ENCODE data around the gene NVL.

NVL gene

GRCh38 chr1:224180783-224181452 is 149.1 kb downstream of the NVL start:
- Histone ChIP-seq H3K9ac (ENCODE audit: low read length) (no peak overlapping the region), H3K4me1 (ENCODE audit: insufficient read depth, low read length, severe bottlenecking) (peaks cover 28% of the 10 kb centered on the region), H3K9me2 (ENCODE audit: low read depth, low read length) (no peaks in the 10 kb centered on the region), H4K20me1 (ENCODE audit: insufficient read depth, low read length) (no peaks in the 10 kb centered on the region), H3K36me3 (ENCODE audit: insufficient read depth, low read length) (peaks cover 3% of the 10 kb centered on the region; the same call in 1 of the 2 replicates), H3K27me3 (ENCODE audit: insufficient read depth, low read length) (no peaks in the 10 kb centered on the region), H3K27ac (ENCODE audit: low read depth, low read length, poor library complexity, severe bottlenecking) (no peak overlapping the region), H2AFZ (ENCODE audit: low read length) (no peak overlapping the region), H3K79me2 (ENCODE audit: insufficient read depth, low read length) (peaks cover 22% of the 10 kb centered on the region), H3K4me3 (ENCODE audit: low read depth, low read length, poor library complexity, severe bottlenecking) (no peak overlapping the region), H3F3A (ENCODE audit: insufficient read depth, low read length) (no peaks in the 10 kb centered on the region; the same call in 1 of the 2 replicates), H3K4me2 (ENCODE audit: low read length) (no peak overlapping the region), H3K9me3 (ENCODE audit: low read length) (no peaks in the 10 kb centered on the region)
- TF ChIP-seq CTCF (IDR thresholded peaks at IDR 0.05; ENCODE audit: low read length), result no peak
- no peak for TF ChIP-seq EZH2 (IDR thresholded peaks at IDR 0.05; ENCODE audit: borderline replicate concordance, low read length)

GRCh38 chr1:224178894-224179293 is 151.1 kb downstream of the NVL start:
- Histone ChIP-seq H3K27ac (ENCODE audit: low read depth, low read length, poor library complexity, severe bottlenecking) (no peak overlapping the region), H3K4me1 (ENCODE audit: insufficient read depth, low read length, severe bottlenecking) (peaks cover 12% of the 10 kb centered on the region), H3K9me2 (ENCODE audit: low read depth, low read length) (no peaks in the 10 kb centered on the region), H3K27me3 (ENCODE audit: insufficient read depth, low read length) (no peaks in the 10 kb centered on the region), H3K9me3 (ENCODE audit: low read length) (no peaks in the 10 kb centered on the region), H2AFZ (ENCODE audit: low read length) (no peak overlapping the region), H3K4me3 (ENCODE audit: low read depth, low read length, poor library complexity, severe bottlenecking) (no peak overlapping the region), H3K36me3 (ENCODE audit: insufficient read depth, low read length) (no peaks in the 10 kb centered on the region), H3K79me2 (ENCODE audit: insufficient read depth, low read length) (peaks cover 2% of the 10 kb centered on the region), H3K4me2 (ENCODE audit: low read length) (no peak overlapping the region), H3F3A (ENCODE audit: insufficient read depth, low read length) (no peaks in the 10 kb centered on the region; the same call in 1 of the 2 replicates), H3K9ac (ENCODE audit: low read length) (no peak overlapping the region), H4K20me1 (ENCODE audit: insufficient read depth, low read length) (no peaks in the 10 kb centered on the region)
- TF ChIP-seq CTCF (IDR thresholded peaks at IDR 0.05; ENCODE audit: low read length), result no peak
- TF ChIP-seq EZH2 (IDR thresholded peaks at IDR 0.05; ENCODE audit: borderline replicate concordance, low read length), result no peak

GRCh38 chr1:224177356-224177999 is 152.5 kb downstream of the NVL start:
- no peaks in the 10 kb centered on the region for H3K9me2 ChIP-seq (ENCODE audit: low read depth, low read length)
- no peak for TF ChIP-seq CTCF (IDR thresholded peaks at IDR 0.05; ENCODE audit: low read length)
- TF ChIP-seq EZH2 (IDR thresholded peaks at IDR 0.05; ENCODE audit: borderline replicate concordance, low read length), result no peak
- H3K79me2 ChIP-seq (ENCODE audit: insufficient read depth, low read length), result no peaks in the 10 kb centered on the region
- H3K9me3 ChIP-seq (ENCODE audit: low read length), result no peaks in the 10 kb centered on the region
- H3K9ac ChIP-seq (ENCODE audit: low read length), result no peak overlapping the region
- H3K4me2 ChIP-seq (ENCODE audit: low read length), result no peak overlapping the region
- peaks cover 9% of the 10 kb centered on the region for H3K4me1 ChIP-seq (ENCODE audit: insufficient read depth, low read length, severe bottlenecking)
- no peaks in the 10 kb centered on the region for H4K20me1 ChIP-seq (ENCODE audit: insufficient read depth, low read length)
- no peak overlapping the region for H2AFZ ChIP-seq (ENCODE audit: low read length)
- H3K36me3 ChIP-seq (ENCODE audit: insufficient read depth, low read length), result no peaks in the 10 kb centered on the region
- no peak overlapping the region for H3K4me3 ChIP-seq (ENCODE audit: low read depth, low read length, poor library complexity, severe bottlenecking)
- H3K27me3 ChIP-seq (ENCODE audit: insufficient read depth, low read length), result peaks cover 3% of the 10 kb centered on the region; the same call in 1 of the 2 replicates
- H3F3A ChIP-seq (ENCODE audit: insufficient read depth, low read length), result no peaks in the 10 kb centered on the region; the same call in 1 of the 2 replicates
- H3K27ac ChIP-seq (ENCODE audit: low read depth, low read length, poor library complexity, severe bottlenecking), result no peak overlapping the region

Data from OCI-LY1 (cell line).